ENCODE measurements around the gene FAM107B. TPM values are rescaled to one million over a fixed set of nuclear protein-coding genes. Genes with fewer than 3 reads are reported as not detected.

The FAM107B gene
- total RNA-seq, 4 donors from 2014 or later, result 7.3 to 15.6 (median 13.3) TPM

DNA sequence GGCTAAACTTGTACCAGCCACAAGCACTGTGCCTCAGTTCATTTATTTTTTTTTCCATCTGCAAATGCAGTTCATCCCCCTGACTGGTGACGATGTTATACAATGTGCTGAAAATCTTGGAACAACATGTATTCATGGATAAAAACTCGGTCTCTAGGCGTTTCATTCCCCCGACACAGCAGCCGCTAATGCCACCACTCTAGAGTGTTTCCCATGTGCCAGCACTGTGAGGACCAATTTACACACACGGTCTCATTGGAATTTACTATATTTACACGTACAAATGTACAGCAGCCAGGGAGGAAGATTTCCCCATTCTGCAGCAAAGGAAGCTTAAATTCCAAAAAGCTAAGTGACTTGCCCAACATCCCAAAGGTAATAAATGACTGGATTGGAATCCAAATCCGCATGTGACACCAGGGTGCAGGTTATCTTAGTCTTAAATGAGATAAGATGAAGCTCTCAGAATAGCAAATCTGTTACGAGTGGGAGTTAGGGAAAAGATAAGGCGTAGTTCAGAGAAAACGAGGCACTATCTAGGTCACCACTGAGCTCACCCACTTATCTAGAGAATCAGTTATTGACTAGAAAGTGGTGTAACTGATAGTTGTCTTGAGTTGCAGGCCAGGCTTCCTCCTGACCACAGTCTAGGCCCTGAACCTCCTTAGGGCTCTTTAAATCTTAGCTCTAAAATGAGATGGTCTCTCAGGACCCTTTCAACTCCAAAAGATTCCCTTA, 36.7 kb downstream of the FAM107B start:
- WGBS, 2 donors (ENCODE audit: low coverage in 1 of 2), result 78 to 81% methylated on average over 5 to 11 of the region's 11 CpGs
- Histone ChIP-seq H3K9me3 (no peaks in the 10 kb centered on the region), H3K36me3 (no peaks in the 10 kb centered on the region), H3K4me3 (no peak overlapping the region), H3K27ac (peak overlapping the region in 3 of 4 donors; percentile 21 to 66 (median 54)), H3K4me1 (peaks cover 0 to 40% (median 18%) of the 10 kb centered on the region in 3 donors), H3K27me3 (no peaks in the 10 kb centered on the region)
- TF ChIP-seq, protein P1, sequence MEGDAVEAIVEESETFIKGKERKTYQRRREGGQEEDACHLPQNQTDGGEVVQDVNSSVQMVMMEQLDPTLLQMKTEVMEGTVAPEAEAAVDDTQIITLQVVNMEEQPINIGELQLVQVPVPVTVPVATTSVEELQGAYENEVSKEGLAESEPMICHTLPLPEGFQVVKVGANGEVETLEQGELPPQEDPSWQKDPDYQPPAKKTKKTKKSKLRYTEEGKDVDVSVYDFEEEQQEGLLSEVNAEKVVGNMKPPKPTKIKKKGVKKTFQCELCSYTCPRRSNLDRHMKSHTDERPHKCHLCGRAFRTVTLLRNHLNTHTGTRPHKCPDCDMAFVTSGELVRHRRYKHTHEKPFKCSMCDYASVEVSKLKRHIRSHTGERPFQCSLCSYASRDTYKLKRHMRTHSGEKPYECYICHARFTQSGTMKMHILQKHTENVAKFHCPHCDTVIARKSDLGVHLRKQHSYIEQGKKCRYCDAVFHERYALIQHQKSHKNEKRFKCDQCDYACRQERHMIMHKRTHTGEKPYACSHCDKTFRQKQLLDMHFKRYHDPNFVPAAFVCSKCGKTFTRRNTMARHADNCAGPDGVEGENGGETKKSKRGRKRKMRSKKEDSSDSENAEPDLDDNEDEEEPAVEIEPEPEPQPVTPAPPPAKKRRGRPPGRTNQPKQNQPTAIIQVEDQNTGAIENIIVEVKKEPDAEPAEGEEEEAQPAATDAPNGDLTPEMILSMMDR (IDR thresholded peaks at IDR 0.05), result no peak
- no peak for TF ChIP-seq POLR2AphosphoS5 (IDR thresholded peaks at IDR 0.05)
- no peak for TF ChIP-seq POLR2A (IDR thresholded peaks at IDR 0.05)
- TF ChIP-seq EP300 (IDR thresholded peaks at IDR 0.05), result no peak
- ATAC-seq, result no peak

DNA sequence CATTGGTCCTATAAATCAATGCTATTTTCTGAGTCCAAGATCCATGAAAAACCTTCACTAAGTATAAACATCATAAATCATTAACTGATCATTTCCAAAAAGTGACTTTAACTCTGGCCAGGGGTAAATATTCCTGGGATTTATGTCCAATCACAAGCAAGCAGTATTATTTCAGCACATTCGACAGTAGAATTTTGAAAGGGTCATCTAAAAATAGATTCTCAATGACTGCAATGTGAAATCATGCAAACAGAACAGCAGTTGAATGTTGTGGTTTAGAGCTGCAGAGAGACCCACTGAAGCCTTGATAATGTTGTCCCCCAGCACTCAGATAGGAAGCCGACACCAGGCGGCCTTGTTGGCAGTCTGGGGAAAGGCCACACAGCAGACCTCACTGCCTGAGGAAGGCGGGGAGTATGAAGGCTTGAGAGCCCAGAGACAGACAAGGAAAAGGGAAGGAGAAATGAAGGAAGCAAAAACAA, 38.1 kb downstream of the FAM107B start:
- Histone ChIP-seq H3K27ac (peak overlapping the region in 3 of 4 donors; percentile 21 to 66 (median 54)), H3K4me3 (no peak overlapping the region), H3K27me3 (no peaks in the 10 kb centered on the region), H3K9me3 (no peaks in the 10 kb centered on the region), H3K4me1 (peaks cover 0 to 40% (median 18%) of the 10 kb centered on the region in 3 donors), H3K36me3 (no peaks in the 10 kb centered on the region)
- WGBS, 2 donors (ENCODE audit: low coverage in 1 of 2), result 11 to 26% methylated on average over 3 to 4 of the region's 4 CpGs
- no peak for TF ChIP-seq POLR2A (IDR thresholded peaks at IDR 0.05)
- TF ChIP-seq, protein P1 (IDR thresholded peaks at IDR 0.05), result no peak
- no peak for TF ChIP-seq POLR2AphosphoS5 (IDR thresholded peaks at IDR 0.05)
- TF ChIP-seq EP300 (IDR thresholded peaks at IDR 0.05), result no peak
- ATAC-seq, result peak; percentile 31

DNA sequence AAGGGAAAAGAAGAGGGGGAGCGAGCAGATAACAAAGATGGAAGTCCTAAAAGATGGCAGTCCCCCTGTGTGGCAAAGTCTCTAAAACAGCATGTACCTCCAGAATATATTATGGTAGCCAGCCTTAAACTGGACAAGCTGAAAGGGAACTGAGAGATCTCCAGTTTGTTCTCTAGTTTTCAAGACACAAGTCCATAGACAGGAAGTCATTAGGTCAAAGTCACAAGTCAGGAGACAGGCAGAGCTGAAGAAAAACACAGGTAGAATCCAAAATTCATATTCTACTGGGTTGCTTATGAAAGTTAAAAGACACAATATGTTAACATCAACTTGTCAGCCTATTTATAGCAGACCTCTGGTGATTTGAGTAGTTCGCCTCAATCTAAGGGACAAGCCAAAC, 38.7 kb downstream of the FAM107B start:
- TF ChIP-seq EP300 (IDR thresholded peaks at IDR 0.05) (no peak), POLR2A (IDR thresholded peaks at IDR 0.05) (no peak)
- Histone ChIP-seq H3K36me3 (no peaks in the 10 kb centered on the region), H3K27ac (peak overlapping the region in 3 of 4 donors; percentile 18 to 54 (median 21)), H3K27me3 (no peaks in the 10 kb centered on the region), H3K9me3 (no peaks in the 10 kb centered on the region), H3K4me1 (peaks cover 0 to 35% (median 15%) of the 10 kb centered on the region in 3 donors), H3K4me3 (no peak overlapping the region)
- no peak for ATAC-seq
- 82 to 83% methylated on average over 2 of the region's 2 CpGs for WGBS, 2 donors (ENCODE audit: low coverage in 1 of 2)

DNA sequence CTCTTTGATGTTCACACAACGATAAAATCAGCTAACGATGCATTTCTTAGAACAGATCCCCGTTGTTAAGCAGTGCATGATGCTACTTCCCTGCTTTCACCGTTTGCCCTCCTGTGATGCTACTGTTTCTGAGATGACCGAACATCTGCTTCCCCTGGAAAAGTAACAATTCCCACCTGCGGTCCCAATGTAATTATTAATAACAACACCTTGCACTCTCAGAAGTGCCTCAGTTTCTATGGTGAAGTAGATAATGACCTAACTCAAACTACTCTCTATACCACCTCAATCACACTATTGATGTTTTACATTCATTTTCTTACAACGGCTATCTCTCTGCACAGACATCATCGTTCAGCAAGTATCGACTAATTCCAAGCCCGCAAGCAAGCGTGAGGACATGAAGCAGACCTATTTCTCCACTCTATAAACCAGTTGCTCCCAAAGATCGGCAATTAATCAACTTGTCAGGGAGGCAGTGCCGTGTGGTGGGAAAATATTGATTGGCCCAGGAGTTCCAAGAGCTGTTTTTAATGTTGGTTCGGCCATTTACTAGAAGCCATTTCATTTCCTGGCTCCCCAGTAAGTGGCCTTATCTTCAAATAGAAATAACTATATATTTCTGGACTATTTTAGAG, 42.7 kb downstream of the FAM107B start:
- Histone ChIP-seq H3K27me3 (no peaks in the 10 kb centered on the region), H3K36me3 (no peaks in the 10 kb centered on the region), H3K4me1 (peaks cover 0 to 11% (median 6%) of the 10 kb centered on the region in 3 donors), H3K4me3 (no peak overlapping the region), H3K27ac (no peak overlapping the region), H3K9me3 (peaks cover 0 to 6% (median 0%) of the 10 kb centered on the region in 3 donors)
- 77 to 89% methylated on average over 8 to 14 of the region's 14 CpGs for WGBS, 2 donors (ENCODE audit: low coverage in 1 of 2)
- no peak for ATAC-seq
- TF ChIP-seq, protein P1 (IDR thresholded peaks at IDR 0.05), result no peak
- TF ChIP-seq EP300 (IDR thresholded peaks at IDR 0.05), result no peak
- no peak for TF ChIP-seq POLR2A (IDR thresholded peaks at IDR 0.05)
- no peak for TF ChIP-seq POLR2AphosphoS5 (IDR thresholded peaks at IDR 0.05)

DNA sequence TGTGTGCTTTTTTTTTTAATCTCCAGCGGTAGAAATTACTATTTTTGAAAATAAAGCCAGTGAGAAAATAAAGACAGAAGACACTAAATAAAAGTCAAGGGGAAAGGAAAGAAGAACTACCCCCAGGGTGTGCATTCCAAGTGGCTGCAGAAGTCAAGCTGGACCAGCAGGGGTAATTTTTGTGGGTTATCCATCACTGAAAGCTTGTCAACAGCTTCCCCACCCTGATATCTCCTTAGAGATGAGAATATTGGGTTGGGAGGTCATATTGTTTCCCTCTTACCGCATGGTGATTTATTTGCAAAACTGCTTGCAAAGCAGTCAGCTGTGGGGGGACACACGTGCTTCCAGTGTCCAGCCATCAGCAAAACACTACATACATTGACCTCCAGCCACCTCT, 46.4 kb downstream of the FAM107B start:
- no peaks in the 10 kb centered on the region for H3K4me1 ChIP-seq
- H3K9me3 ChIP-seq, result peaks cover 0 to 7% (median 0%) of the 10 kb centered on the region in 3 donors
- H3K27me3 ChIP-seq, result no peaks in the 10 kb centered on the region
- H3K27ac ChIP-seq, result no peak overlapping the region
- no peak for TF ChIP-seq EP300 (IDR thresholded peaks at IDR 0.05)
- TF ChIP-seq, protein P1 (IDR thresholded peaks at IDR 0.05), result no peak
- TF ChIP-seq POLR2AphosphoS5 (IDR thresholded peaks at IDR 0.05), result no peak
- no peak for TF ChIP-seq POLR2A (IDR thresholded peaks at IDR 0.05)
- WGBS, 2 donors (ENCODE audit: low coverage in 1 of 2), result 55 to 76% methylated on average over 2 to 3 of the region's 3 CpGs
- no peak overlapping the region for H3K4me3 ChIP-seq
- ATAC-seq, result no peak
- H3K36me3 ChIP-seq, result no peaks in the 10 kb centered on the region

Data from gastroesophageal sphincter (tissue), 4 donors.